HEK293 (cell line): ENCODE measurements around the gene C14orf119.

Experiments
- CTCF ChIA-PET: fragments of 350-600 bp; formaldehyde crosslinking; extraction: SDS; loops from one replicate; lab custom pipeline; 2021; ENCODE audit warnings: antibody characterized with exemption; lab: Yijun Ruan, JAX
- POLR2A ChIA-PET: fragments of 300-600 bp; formaldehyde crosslinking; extraction: SDS; loops from one replicate; lab custom pipeline; 2020; ENCODE audit warnings: antibody characterized with exemption, inconsistent platforms; lab: Yijun Ruan, JAX
- H3K27ac ChIP-seq: fragments of 200-500 bp; sonication (Bioruptor generic); 2 replicates; pipeline ENCODE4 v1.5.1; 2014; ENCODE audit warnings: low read depth, low read length, control low read depth, inconsistent platforms; ENCODE audit errors: extremely low read depth
- H3K36me3 ChIP-seq, 2 experiments: fragments of 200-500 bp in 1 of 2; sonication (Bioruptor generic) in 1 of 2; 1 replicate in 1 of 2; 2 replicates in 1 of 2; pipeline ENCODE4 v1.5.1; 2014 to 2017; ENCODE audit warnings: inconsistent platforms in 2 of 2, low read length in 2 of 2; ENCODE audit not compliant: control insufficient read depth in 2 of 2, insufficient read depth in 1 of 2
- H3K4me1 ChIP-seq: fragments of 200-500 bp; sonication (Bioruptor generic); 2 replicates; pipeline ENCODE4 v1.5.1; 2014; ENCODE audit warnings: mild to moderate bottlenecking, low read length, inconsistent platforms; ENCODE audit not compliant: control insufficient read depth, insufficient read depth
- H3K4me3 ChIP-seq: 2 replicates; pipeline ENCODE4 v1.5.1; 2011; ENCODE audit warnings: low read depth, mild to moderate bottlenecking, control low read depth, low read length, moderate library complexity
- H3K9me3 ChIP-seq: fragments of 200-500 bp; sonication (Bioruptor generic); 2 replicates; pipeline ENCODE4 v1.5.1; 2014; ENCODE audit warnings: low read depth, low read length, inconsistent platforms; ENCODE audit not compliant: control insufficient read depth, insufficient read depth
- BCL11B ChIP-seq: fragments of 450-650 bp; formaldehyde crosslinking; IDR thresholded peaks from 2 replicates; pipeline ENCODE4 v1.5.1; 2016; ENCODE audit warnings: low read depth, missing biosample characterization, missing genetic modification characterization
- GLIS1 ChIP-seq: fragments of 450-650 bp; formaldehyde crosslinking; IDR thresholded peaks from 2 replicates; pipeline ENCODE4 v1.5.1; 2016; ENCODE audit warnings: missing biosample characterization, missing genetic modification characterization
- HIC1 ChIP-seq: fragments of 450-650 bp; formaldehyde crosslinking; IDR thresholded peaks from 2 replicates; pipeline ENCODE4 v1.5.1; 2016; ENCODE audit warnings: missing biosample characterization, missing genetic modification characterization
- HOXA7 ChIP-seq: sonication (generic); formaldehyde crosslinking; IDR thresholded peaks from 2 replicates; pipeline ENCODE4 v1.8.1; 2022; ENCODE audit warnings: missing genetic modification reagents, borderline replicate concordance
- INSM2 ChIP-seq: fragments of 450-650 bp; formaldehyde crosslinking; IDR thresholded peaks from 2 replicates; pipeline ENCODE4 v1.5.1; 2016; ENCODE audit warnings: missing biosample characterization, missing genetic modification characterization
- OVOL3 ChIP-seq: fragments of 450-650 bp; formaldehyde crosslinking; IDR thresholded peaks from 2 replicates; pipeline ENCODE4 v1.5.1; 2016; ENCODE audit warnings: missing biosample characterization, missing genetic modification characterization
- PATZ1 ChIP-seq: fragments of 450-650 bp; formaldehyde crosslinking; IDR thresholded peaks from 2 replicates; pipeline ENCODE4 v1.5.1; 2016; ENCODE audit warnings: missing biosample characterization, missing genetic modification characterization
- PRDM1 ChIP-seq: fragments of 450-650 bp; formaldehyde crosslinking; IDR thresholded peaks from 2 replicates; pipeline ENCODE4; 2016; ENCODE audit warnings: missing biosample characterization, missing genetic modification characterization
- SCRT1 ChIP-seq: fragments of 450-650 bp; formaldehyde crosslinking; IDR thresholded peaks from 2 replicates; pipeline ENCODE4 v1.5.1; 2016; ENCODE audit warnings: missing biosample characterization, missing genetic modification characterization, borderline replicate concordance
- SP7 ChIP-seq: fragments of 450-650 bp; formaldehyde crosslinking; IDR thresholded peaks from 2 replicates; pipeline ENCODE4 v1.5.1; 2016; ENCODE audit warnings: missing biosample characterization, missing genetic modification characterization
- ZBTB26 ChIP-seq: fragments of 450-650 bp; formaldehyde crosslinking; optimal IDR thresholded peaks from 2 replicates; pipeline ENCODE3; 2016; ENCODE audit warnings: missing biosample characterization, mild to moderate bottlenecking, missing genetic modification characterization
- ZBTB7A ChIP-seq: fragments of 450-650 bp; formaldehyde crosslinking; IDR thresholded peaks from 2 replicates; pipeline ENCODE4 v1.5.1; 2016; ENCODE audit warnings: low read depth, missing biosample characterization, missing genetic modification characterization
- ZNF16 ChIP-seq: fragments of 450-650 bp; formaldehyde crosslinking; IDR thresholded peaks from 2 replicates; pipeline ENCODE4 v1.5.1; 2016; ENCODE audit warnings: low read depth, missing biosample characterization, missing genetic modification characterization
- ZNF18 ChIP-seq: fragments of 450-650 bp; formaldehyde crosslinking; IDR thresholded peaks from 2 replicates; pipeline ENCODE4 v1.5.1; 2016; ENCODE audit warnings: missing biosample characterization, missing genetic modification characterization
- ZNF324 ChIP-seq: fragments of 450-650 bp; formaldehyde crosslinking; IDR thresholded peaks from 2 replicates; pipeline ENCODE4 v1.5.1; 2016; ENCODE audit warnings: missing biosample characterization, missing genetic modification characterization
- ZNF350 ChIP-seq: fragments of 450-650 bp; formaldehyde crosslinking; IDR thresholded peaks from 2 replicates; pipeline ENCODE4 v1.5.0; 2017; ENCODE audit warnings: missing biosample characterization, mild to moderate bottlenecking, missing genetic modification characterization
- ZNF362 ChIP-seq: fragments of 450-650 bp; formaldehyde crosslinking; IDR thresholded peaks from 2 replicates; pipeline ENCODE4 v1.5.1; 2016; ENCODE audit warnings: missing biosample characterization, missing genetic modification characterization
- ZNF473 ChIP-seq: fragments of 450-650 bp; formaldehyde crosslinking; IDR thresholded peaks from 2 replicates; pipeline ENCODE4 v1.5.1; 2017; ENCODE audit warnings: missing biosample characterization, missing genetic modification characterization
- ZNF488 ChIP-seq: fragments of 450-650 bp; formaldehyde crosslinking; IDR thresholded peaks from 2 replicates; pipeline ENCODE4 v1.5.1; 2016; ENCODE audit warnings: missing biosample characterization, missing genetic modification characterization
- ZNF560 ChIP-seq: fragments of 450-650 bp; formaldehyde crosslinking; IDR thresholded peaks from 2 replicates; pipeline ENCODE4 v1.5.1; 2017; ENCODE audit warnings: missing biosample characterization, missing genetic modification characterization, borderline replicate concordance
- ZNF785 ChIP-seq: fragments of 450-650 bp; formaldehyde crosslinking; IDR thresholded peaks from 2 replicates; pipeline ENCODE4 v1.5.1; 2016; ENCODE audit warnings: missing biosample characterization, missing genetic modification characterization
- ZNF830 ChIP-seq: fragments of 450-650 bp; IDR thresholded peaks from 2 replicates; pipeline ENCODE4 v1.5.0; 2018; ENCODE audit warnings: missing biosample characterization, missing genetic modification characterization, low read depth, mild to moderate bottlenecking, moderate library complexity
- ZSCAN16 ChIP-seq: fragments of 450-650 bp; formaldehyde crosslinking; IDR thresholded peaks from 2 replicates; pipeline ENCODE4 v1.5.1; 2016; ENCODE audit warnings: missing biosample characterization, missing genetic modification characterization
- ZSCAN23 ChIP-seq: fragments of 450-650 bp; formaldehyde crosslinking; IDR thresholded peaks from 2 replicates; pipeline ENCODE4 v1.5.1; 2016; ENCODE audit warnings: missing biosample characterization, missing genetic modification characterization

The C14orf119 gene

GRCh38 chr14:23143911-23144310, 48.6 kb downstream of the C14orf119 start:
- ChIA-PET POLR2A (no interaction called here), CTCF (interaction anchor here (0.7 to 3.2 kb wide), 8 partner anchors 19 to 522 kb away, joined by 3 to 20 read pairs (median 4); partner anchors contain the start of gene SLC7A8)
- Histone ChIP-seq H3K4me3 (no peak overlapping the region), H3K27ac (no peak overlapping the region), H3K9me3 (no peaks in the 10 kb centered on the region), H3K36me3 (peaks cover 0 to 7% of the 10 kb centered on the region in 2 experiments; a peak in 1 of 3 replicates), H3K4me1 (0 out of 2 replicates have a peak, but pooled peaks cover 2% of the 10 kb centered on the region)
- no peak for TF ChIP-seq GLIS1 (tag by site-specific recombination)
- no peak for TF ChIP-seq OVOL3 (tag by site-specific recombination)
- TF ChIP-seq SCRT1 (tag by site-specific recombination): no peak
- TF ChIP-seq SP7 (tag by site-specific recombination): no peak
- no peak for TF ChIP-seq ZNF488 (tag by site-specific recombination)
- no peak for TF ChIP-seq INSM2
- TF ChIP-seq ZBTB26 (tag by site-specific recombination): no peak

- H3K4me3 ChIP-seq: no peak overlapping the region
- no peaks in the 10 kb centered on the region for H3K9me3 ChIP-seq
- CTCF ChIA-PET: interaction anchor here (0.5 to 2.7 kb wide), 6 partner anchors 17 to 77 kb away, joined by 3 to 20 read pairs (median 4); no protein-coding TSS in a partner anchor
- H3K36me3 ChIP-seq: peaks cover 0 to 3% of the 10 kb centered on the region in 2 experiments; a peak in 1 of 3 replicates
- no peak overlapping the region for H3K27ac ChIP-seq
- POLR2A ChIA-PET: no interaction called here
- 0 out of 2 replicates have a peak, but pooled peaks cover 2% of the 10 kb centered on the region for H3K4me1 ChIP-seq
- TF ChIP-seq ZNF18 (tag by site-specific recombination) (no peak), ZNF560 (no peak), ZNF785 (tag by site-specific recombination) (no peak), ZSCAN16 (no peak), SCRT1 (tag by site-specific recombination) (no peak), ZBTB7A (tag by site-specific recombination) (no peak), HIC1 (tag by site-specific recombination) (no peak), ZNF16 (tag by site-specific recombination) (no peak), PRDM1 (tag by site-specific recombination) (no peak), ZNF362 (tag by site-specific recombination) (no peak), ZNF350 (tag by site-specific recombination) (no peak), ZNF830 (no peak), PATZ1 (tag by site-specific recombination) (no peak), BCL11B (tag by site-specific recombination) (no peak), ZNF473 (tag by site-specific recombination) (no peak), ZSCAN23 (no peak), ZNF324 (tag by site-specific recombination) (no peak), HOXA7 (CRISPR knock-in tag) (no peak)
Observed at GRCh38 chr14:23145794-23146350, 50.6 kb downstream of the C14orf119 start.
